HEK293T (cell line): Measurements from ENCODE around the gene FGFR3.

Experiments used
- ELF4 ChIP-seq: fragments of 450-650 bp; IDR thresholded peaks from 2 replicates; pipeline ENCODE4 v1.6.1; 2017; ENCODE audit warnings: antibody characterized with exemption
- TARDBP ChIP-seq: fragments of 450-650 bp; IDR thresholded peaks from 2 replicates; pipeline ENCODE4 v1.6.1; 2016

DNA sequence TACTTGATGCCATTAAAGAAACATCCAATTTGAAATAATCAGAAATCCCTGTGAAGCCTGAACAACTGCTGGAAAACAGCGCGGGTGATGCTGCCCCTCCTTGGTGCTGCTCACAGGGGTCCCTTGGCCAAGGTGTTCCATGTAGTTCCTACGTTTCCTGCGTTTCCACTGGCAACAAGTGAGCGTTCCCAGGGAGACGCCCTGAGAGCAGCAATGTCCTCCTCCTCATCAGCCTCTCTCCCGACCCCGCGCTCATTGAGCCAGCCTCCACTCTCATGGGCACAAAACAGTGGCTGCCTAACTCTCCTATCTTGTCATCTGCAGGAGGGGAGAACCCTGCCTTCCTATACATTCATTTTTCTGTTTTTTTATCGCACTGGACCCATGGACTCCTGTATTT, 44.0 kb downstream of the FGFR3 start:
- TF ChIP-seq TARDBP (no peak), ELF4 (no peak)
